Measurements from ENCODE around the gene ROCK1.
"Not testable (repeated sequence)": the region's sequence is repeated elsewhere in the genome, so short reads cannot be mapped to it uniquely, and the experiment has no call there.

ROCK1 gene

DNA sequence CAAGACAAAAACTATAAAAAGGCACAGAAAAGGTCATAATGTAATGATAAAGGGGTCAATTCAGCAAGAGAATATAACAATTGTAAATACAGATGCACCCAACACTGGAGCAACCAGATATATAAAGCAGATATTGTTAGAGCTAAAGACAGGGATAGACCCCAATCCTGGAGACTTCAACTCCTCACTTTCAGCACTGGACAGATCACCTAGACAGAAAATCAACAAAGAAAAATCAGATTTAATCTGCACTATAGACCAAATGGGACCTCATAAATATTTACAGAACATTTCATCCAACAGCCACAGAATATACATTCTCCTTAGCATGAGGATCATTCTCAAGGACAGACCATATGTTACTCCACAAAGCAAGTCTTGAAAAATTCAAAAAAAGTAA, 114.2 kb downstream of the ROCK1 start:
- no peaks in the 10 kb centered on the region for H3K27me3 ChIP-seq (ENCODE audit: control insufficient read depth in 1 of 2, insufficient read depth in 2 of 2, low read length in 2 of 2)
- H3K9ac ChIP-seq (ENCODE audit: low read length in 2 of 2): no peak overlapping the region
- no peak overlapping the region for H3K27ac ChIP-seq (ENCODE audit: low read length)
- H3K36me3 ChIP-seq (ENCODE audit: control insufficient read depth in 2 of 2, insufficient read depth in 2 of 2, low read length in 2 of 2): peaks cover 0 to 4% of the 10 kb centered on the region in 2 donors
- no peak overlapping the region for H3K4me3 ChIP-seq (ENCODE audit: low read length in 2 of 2)
- H3K9me3 ChIP-seq (ENCODE audit: control insufficient read depth in 2 of 2, low read length in 2 of 2): no peaks in the 10 kb centered on the region
- no peaks in the 10 kb centered on the region for H3K4me1 ChIP-seq (ENCODE audit: control insufficient read depth, insufficient read depth, low read length)

DNA sequence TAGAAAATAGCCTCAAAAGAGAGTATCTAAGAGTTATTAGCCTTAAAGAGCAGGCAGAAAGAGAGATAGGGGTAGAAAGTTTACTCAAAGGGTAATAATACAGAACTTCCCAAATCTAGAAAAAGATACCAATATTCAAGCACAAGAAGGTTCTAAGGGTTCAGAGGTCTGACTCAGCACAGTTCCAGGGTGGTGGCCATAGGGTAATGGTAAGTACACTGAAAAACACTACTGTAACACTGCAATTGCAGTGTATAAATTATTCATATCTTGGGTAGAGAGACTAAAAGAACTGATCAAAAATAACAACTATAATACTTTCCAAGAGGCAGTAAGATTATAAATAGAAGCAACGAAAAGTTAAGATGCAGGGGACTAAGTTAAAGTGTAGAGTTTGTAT, 115.2 kb downstream of the ROCK1 start:
- H3K4me1 ChIP-seq (ENCODE audit: control insufficient read depth, insufficient read depth, low read length): no peaks in the 10 kb centered on the region
- H3K4me3 ChIP-seq (ENCODE audit: low read length in 2 of 2): no peak overlapping the region
- no peaks in the 10 kb centered on the region for H3K9me3 ChIP-seq (ENCODE audit: control insufficient read depth in 2 of 2, low read length in 2 of 2)
- no peaks in the 10 kb centered on the region for H3K27me3 ChIP-seq (ENCODE audit: control insufficient read depth in 1 of 2, insufficient read depth in 2 of 2, low read length in 2 of 2)
- H3K9ac ChIP-seq (ENCODE audit: low read length in 2 of 2): no peak overlapping the region
- peaks cover 0 to 6% of the 10 kb centered on the region in 2 donors for H3K36me3 ChIP-seq (ENCODE audit: control insufficient read depth in 2 of 2, insufficient read depth in 2 of 2, low read length in 2 of 2)
- no peak overlapping the region for H3K27ac ChIP-seq (ENCODE audit: low read length)

DNA sequence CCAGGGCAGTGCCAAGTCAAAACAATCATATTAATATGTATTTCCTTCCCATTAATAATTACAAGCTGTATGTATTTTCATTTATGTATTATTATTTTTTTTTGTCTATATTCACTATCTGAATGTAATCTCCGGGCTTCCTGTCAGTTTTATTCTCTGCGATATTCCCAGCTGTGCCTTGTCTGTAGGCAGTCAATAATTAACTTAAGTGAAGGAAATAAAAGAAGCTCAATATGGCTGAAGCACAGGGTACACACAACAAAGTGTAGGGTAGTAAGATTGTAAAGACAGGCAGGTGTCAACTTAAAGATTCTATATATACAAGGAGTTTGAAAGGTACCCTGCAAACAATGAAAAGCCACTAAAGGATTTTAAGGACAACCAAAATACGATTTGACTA, 122.9 kb downstream of the ROCK1 start:
- Histone ChIP-seq H3K27me3 (ENCODE audit: control insufficient read depth in 1 of 2, insufficient read depth in 2 of 2, low read length in 2 of 2) (no peaks in the 10 kb centered on the region), H3K36me3 (ENCODE audit: control insufficient read depth in 2 of 2, insufficient read depth in 2 of 2, low read length in 2 of 2) (peaks cover 9 to 24% of the 10 kb centered on the region in 2 donors), H3K9me3 (ENCODE audit: control insufficient read depth in 2 of 2, low read length in 2 of 2) (no peaks in the 10 kb centered on the region)

DNA sequence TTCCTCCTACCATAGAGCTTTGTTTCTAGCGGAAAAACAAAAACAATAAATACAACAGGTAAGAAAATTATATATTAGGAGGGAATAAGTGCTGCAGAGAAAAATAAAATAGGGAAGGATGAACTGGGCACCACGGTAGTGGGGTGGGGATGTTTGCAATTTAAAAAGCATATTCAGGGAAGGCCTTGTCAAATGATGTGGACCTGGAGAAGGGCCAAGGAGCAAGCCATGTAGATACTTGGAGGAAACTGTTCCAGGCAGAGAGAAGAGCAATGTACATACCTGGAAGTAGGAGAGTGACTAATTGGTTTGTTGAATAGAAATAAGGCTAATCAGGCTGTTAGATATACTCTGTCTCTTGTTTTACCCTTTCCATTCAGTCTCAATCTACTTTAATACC, 136.5 kb downstream of the ROCK1 start:
- no peak overlapping the region for H3K27ac ChIP-seq (ENCODE audit: low read length)
- peaks cover 10 to 16% of the 10 kb centered on the region in 2 donors for H3K36me3 ChIP-seq (ENCODE audit: control insufficient read depth in 2 of 2, insufficient read depth in 2 of 2, low read length in 2 of 2)
- no peak overlapping the region for H3K4me3 ChIP-seq (ENCODE audit: low read length in 2 of 2)
- no peaks in the 10 kb centered on the region for H3K27me3 ChIP-seq (ENCODE audit: control insufficient read depth in 1 of 2, insufficient read depth in 2 of 2, low read length in 2 of 2)
- no peaks in the 10 kb centered on the region for H3K4me1 ChIP-seq (ENCODE audit: control insufficient read depth, insufficient read depth, low read length)
- no peaks in the 10 kb centered on the region for H3K9me3 ChIP-seq (ENCODE audit: control insufficient read depth in 2 of 2, low read length in 2 of 2)
- no peak overlapping the region for H3K9ac ChIP-seq (ENCODE audit: low read length in 2 of 2)

More for the DNA sequence above, 122.9 kb downstream of the ROCK1 start:
- H3K4me1 ChIP-seq (ENCODE audit: control insufficient read depth, insufficient read depth, low read length): no peaks in the 10 kb centered on the region
- H3K27ac ChIP-seq (ENCODE audit: low read length): no peak overlapping the region
- H3K4me3 ChIP-seq (ENCODE audit: low read length in 2 of 2): no peak overlapping the region
- H3K9ac ChIP-seq (ENCODE audit: low read length in 2 of 2): no peak overlapping the region

DNA sequence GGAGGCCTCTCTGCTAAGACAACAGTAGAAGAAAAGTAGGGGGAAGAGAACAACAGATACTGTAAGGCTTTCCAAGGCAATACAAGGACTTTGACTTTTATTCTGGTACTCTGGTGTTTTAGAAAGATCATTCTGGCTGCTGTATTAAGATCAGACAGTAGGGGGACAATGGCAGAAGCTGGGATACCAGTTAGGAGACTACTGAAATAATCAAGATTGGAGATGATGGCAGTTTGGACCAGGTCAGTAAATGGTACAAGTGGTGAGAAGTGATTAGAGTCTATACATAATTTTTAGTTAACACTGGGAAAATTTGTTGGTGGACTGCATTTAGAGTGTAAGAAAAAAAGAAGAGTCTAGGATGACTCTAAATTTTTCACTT, 139.7 kb downstream of the ROCK1 start:
- Histone ChIP-seq H3K9me3 (ENCODE audit: control insufficient read depth in 2 of 2, low read length in 2 of 2) (no peaks in the 10 kb centered on the region), H3K27me3 (ENCODE audit: control insufficient read depth in 1 of 2, insufficient read depth in 2 of 2, low read length in 2 of 2) (no peaks in the 10 kb centered on the region), H3K9ac (ENCODE audit: low read length in 2 of 2) (no peak overlapping the region), H3K36me3 (ENCODE audit: control insufficient read depth in 2 of 2, insufficient read depth in 2 of 2, low read length in 2 of 2) (peaks cover 8 to 15% of the 10 kb centered on the region in 2 donors), H3K4me3 (ENCODE audit: low read length in 2 of 2) (no peak overlapping the region), H3K27ac (ENCODE audit: low read length) (no peak overlapping the region), H3K4me1 (ENCODE audit: control insufficient read depth, insufficient read depth, low read length) (no peaks in the 10 kb centered on the region)

DNA sequence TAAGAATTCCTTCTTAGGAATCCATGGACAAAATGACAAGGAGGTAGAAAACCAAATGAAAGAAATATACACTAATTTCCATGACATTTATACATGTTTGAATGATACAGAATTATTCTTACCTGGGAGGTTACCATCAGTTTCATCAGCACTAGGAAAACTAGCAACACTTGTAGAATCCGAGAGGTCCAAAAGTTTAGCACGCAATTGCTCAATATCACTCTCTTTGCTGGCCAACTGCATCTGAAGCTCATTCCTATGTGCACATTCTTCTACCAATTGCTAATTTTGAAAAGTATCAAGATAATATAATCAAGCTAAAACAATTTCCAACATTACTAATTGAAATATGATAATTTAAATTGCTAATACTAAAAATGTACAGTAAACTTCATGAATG, 144.8 kb downstream of the ROCK1 start:
- Histone ChIP-seq H3K9me3 (ENCODE audit: control insufficient read depth in 2 of 2, low read length in 2 of 2) (no peaks in the 10 kb centered on the region), H3K9ac (ENCODE audit: low read length in 2 of 2) (no peak overlapping the region), H3K27me3 (ENCODE audit: control insufficient read depth in 1 of 2, insufficient read depth in 2 of 2, low read length in 2 of 2) (no peaks in the 10 kb centered on the region), H3K4me3 (ENCODE audit: low read length in 2 of 2) (no peak overlapping the region), H3K4me1 (ENCODE audit: control insufficient read depth, insufficient read depth, low read length) (no peaks in the 10 kb centered on the region), H3K27ac (ENCODE audit: low read length) (no peak overlapping the region), H3K36me3 (ENCODE audit: control insufficient read depth in 2 of 2, insufficient read depth in 2 of 2, low read length in 2 of 2) (peaks cover 11 to 23% of the 10 kb centered on the region in 2 donors)

DNA sequence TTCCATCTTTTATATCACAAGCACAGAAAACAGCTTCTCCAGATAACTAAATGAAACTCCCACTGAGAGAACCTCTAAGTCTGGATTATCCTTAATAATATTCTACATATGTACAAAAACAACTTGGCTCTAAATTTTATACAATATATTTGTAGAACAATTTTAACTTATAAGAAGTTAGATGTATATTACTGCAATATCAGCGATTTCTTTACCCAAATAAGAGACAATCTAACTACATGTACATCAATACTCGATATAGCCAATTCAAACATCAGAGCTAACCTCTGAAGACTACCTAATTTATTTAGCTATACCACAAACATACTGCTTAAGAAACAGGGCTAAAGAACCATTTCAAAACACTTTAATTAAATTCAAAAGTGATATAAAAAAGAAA, 148.6 kb downstream of the ROCK1 start:
- Histone ChIP-seq H3K27me3 (ENCODE audit: control insufficient read depth in 1 of 2, insufficient read depth in 2 of 2, low read length in 2 of 2) (no peaks in the 10 kb centered on the region), H3K27ac (ENCODE audit: low read length) (no peak overlapping the region), H3K9ac (ENCODE audit: low read length in 2 of 2) (no peak overlapping the region), H3K9me3 (ENCODE audit: control insufficient read depth in 2 of 2, low read length in 2 of 2) (no peaks in the 10 kb centered on the region), H3K4me1 (ENCODE audit: control insufficient read depth, insufficient read depth, low read length) (no peaks in the 10 kb centered on the region), H3K36me3 (ENCODE audit: control insufficient read depth in 2 of 2, insufficient read depth in 2 of 2, low read length in 2 of 2) (peaks cover 7 to 13% of the 10 kb centered on the region in 2 donors), H3K4me3 (ENCODE audit: low read length in 2 of 2) (no peak overlapping the region)

DNA sequence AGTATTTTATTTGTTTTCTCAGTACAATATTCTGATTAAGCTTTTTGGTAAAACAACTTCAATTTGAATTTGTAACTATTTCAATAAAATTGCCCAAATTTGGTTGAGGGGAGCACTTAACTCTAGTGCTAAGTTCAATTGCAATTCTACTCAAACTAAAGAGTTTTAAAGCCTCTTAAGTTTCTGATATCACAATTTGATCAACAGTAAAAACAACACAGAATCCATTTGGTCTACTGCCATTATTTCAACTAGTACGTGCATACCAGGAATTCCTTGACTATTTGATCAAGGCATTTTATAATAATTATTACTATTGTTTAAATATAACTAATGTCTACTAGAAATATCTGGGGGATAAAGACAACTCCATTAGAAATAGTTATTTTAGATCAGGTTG, 150.9 kb downstream of the ROCK1 start:
- no peak overlapping the region for H3K4me3 ChIP-seq (ENCODE audit: low read length in 2 of 2)
- peaks cover 0 to 3% of the 10 kb centered on the region in 2 donors for H3K36me3 ChIP-seq (ENCODE audit: control insufficient read depth in 2 of 2, insufficient read depth in 2 of 2, low read length in 2 of 2)
- H3K27me3 ChIP-seq (ENCODE audit: control insufficient read depth in 1 of 2, insufficient read depth in 2 of 2, low read length in 2 of 2): no peaks in the 10 kb centered on the region
- no peak overlapping the region for H3K9ac ChIP-seq (ENCODE audit: low read length in 2 of 2)
- no peaks in the 10 kb centered on the region for H3K9me3 ChIP-seq (ENCODE audit: control insufficient read depth in 2 of 2, low read length in 2 of 2)
- H3K27ac ChIP-seq (ENCODE audit: low read length): no peak overlapping the region
- no peaks in the 10 kb centered on the region for H3K4me1 ChIP-seq (ENCODE audit: control insufficient read depth, insufficient read depth, low read length)

DNA sequence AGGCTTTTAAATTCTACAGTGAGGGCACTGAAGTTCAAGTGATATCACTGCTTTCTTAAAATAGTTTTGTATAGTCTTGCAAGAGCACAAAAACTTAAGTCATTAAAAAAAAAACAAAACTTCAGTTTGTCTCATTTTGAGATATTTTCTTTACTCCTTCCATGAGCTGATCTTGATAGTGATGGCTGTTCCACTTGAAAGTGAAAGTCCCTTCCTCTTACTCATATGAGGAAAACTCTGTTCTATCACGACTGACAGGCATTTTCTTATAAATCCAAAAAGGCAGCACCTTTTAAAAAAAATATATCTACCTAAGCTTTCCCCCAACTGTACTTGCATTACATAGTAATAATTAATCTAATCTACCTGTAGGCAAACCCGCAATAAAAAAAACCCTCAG, 160.8 kb downstream of the ROCK1 start:
- not testable (repeated sequence) for H3K27ac ChIP-seq (ENCODE audit: low read length); H3K4me3 ChIP-seq (ENCODE audit: low read length in 2 of 2); H3K27me3 ChIP-seq (ENCODE audit: control insufficient read depth in 1 of 2, insufficient read depth in 2 of 2, low read length in 2 of 2); H3K9ac ChIP-seq (ENCODE audit: low read length in 2 of 2); H3K4me1 ChIP-seq (ENCODE audit: control insufficient read depth, insufficient read depth, low read length); H3K36me3 ChIP-seq (ENCODE audit: control insufficient read depth in 2 of 2, insufficient read depth in 2 of 2, low read length in 2 of 2); H3K9me3 ChIP-seq (ENCODE audit: control insufficient read depth in 2 of 2, low read length in 2 of 2)

Measured in stomach smooth muscle (tissue), 2 donors.